Esophagus squamous epithelium (tissue), 5 donors: ENCODE measurements around the gene MAN2A2. TPM values are rescaled to one million over a fixed set of nuclear protein-coding genes. Genes with fewer than 3 reads are reported as not detected.

Experiments
- DNase-seq: peaks from one replicate; lab custom pipeline; 2025; lab: John Stamatoyannopoulos, UW
- H3K27ac ChIP-seq, 4 donors: fragments of 200-600 bp; sonication (generic); one replicate each; pipeline ENCODE4 v1.5.1; 2016 to 2019; ENCODE audit warnings: mild to moderate bottlenecking in 1 of 4
- H3K27me3 ChIP-seq, 4 donors: fragments of 200-600 bp; sonication (generic); 1 replicate in 3 of 4; 2 replicates in 1 of 4; pipeline versions ENCODE4 v1.5.1 to v1.6.0; 2017 to 2021; ENCODE audit warnings: antibody characterized with exemption in 1 of 4
- H3K36me3 ChIP-seq, 3 donors: fragments of 200-600 bp; sonication (generic); one replicate each; pipeline ENCODE4 v1.5.1; 2016 to 2019
- H3K4me1 ChIP-seq, 3 donors: fragments of 200-600 bp; sonication (generic); one replicate each; pipeline ENCODE4 v1.5.1; 2017 to 2019
- H3K4me3 ChIP-seq, 4 donors: fragments of 200-600 bp; sonication (generic); 1 replicate in 3 of 4; 2 replicates in 1 of 4; pipeline ENCODE4 v1.5.1; 2016 to 2019; ENCODE audit warnings: mild to moderate bottlenecking in 2 of 4, moderate library complexity in 1 of 4
- H3K9me3 ChIP-seq, 3 donors: fragments of 200-600 bp; sonication (generic); one replicate each; pipeline ENCODE4 v1.5.1; 2016 to 2019
- CTCF ChIP-seq, 6 experiments: fragments of 450-650 bp in 4 of 6; fragments of 200-600 bp in 2 of 6; sonication (generic) in 2 of 6; IDR thresholded peaks; one replicate each; pipeline ENCODE4 v1.5.1; 2016 to 2019; ENCODE audit warnings: antibody characterized with exemption in 6 of 6, mild to moderate bottlenecking in 4 of 6, moderate library complexity in 4 of 6
- POLR2A ChIP-seq, 4 donors: fragments of 450-650 bp; IDR thresholded peaks; one replicate each; pipeline ENCODE4 v1.6.1; 2017; ENCODE audit warnings: antibody characterized with exemption in 4 of 4, mild to moderate bottlenecking in 4 of 4, moderate library complexity in 3 of 4
- WGBS, 2 donors: methylation state at CpG; one replicate each; pipeline ENCODE4 v1.1.5; 2018; 5-methylcytosine and 5-hydroxymethylcytosine counted together
- intact Hi-C: fragments of 100-400 bp; cut with DNase I; formaldehyde crosslinking; loops from one replicate; pipeline ENCODE4 v1.15.0; 2022
- total RNA-seq, 4 donors: library from RNA; depleted of rRNA; stranded (reverse); fragments of >200 nt; gene quantifications; one replicate each; pipeline ENCODE4 v1.1.0, GENCODE V29; 2016
- donor health status: DM: yes; HTN: yes; CAD: no.

Gene MAN2A2
- total RNA-seq, 4 donors from 2014 or later: 9.9 to 25.2 (median 12.1) TPM

GRCh38 chr15:90934949-90935751, 32.0 kb downstream of the MAN2A2 start, which contains the start of gene UNC45A:
Gene UNC45A, plus strand, starts transcription at chr15:90935285. Its CDS starts 40 bp downstream, at chr15:90935325.
- peak within 1 kb of the TSS; percentile 69 to 87 (median 76) for H3K4me3 ChIP-seq
- TF ChIP-seq CTCF (IDR thresholded peaks at IDR 0.05): peak in 2 of 6 experiments; percentile 15 to 20
- TF ChIP-seq POLR2A (IDR thresholded peaks at IDR 0.05): peak in 3 of 4 donors; percentile 14 to 85 (median 76)
- H3K27ac ChIP-seq: peak within 1 kb of the TSS; percentile 89 to 94 (median 92)
- intact Hi-C loops: no loop called here
- peaks cover 33 to 70% (median 42%) of the 10 kb centered on the region in 3 donors for H3K4me1 ChIP-seq
- 0% methylated on average over 1 of the region's 65 CpGs; no CpG with 5 or more reads in 1 of the 2 donors for WGBS, 2 donors
- peak; percentile 68 for DNase-seq
- H3K36me3 ChIP-seq: peaks cover 9 to 36% (median 10%) of the 10 kb centered on the region in 3 donors
- H3K27me3 ChIP-seq: no peaks in the 10 kb centered on the region
- H3K9me3 ChIP-seq: no peaks in the 10 kb centered on the region

GRCh38 chr15:90936823-90937222, 33.7 kb downstream of the MAN2A2 start:
- H3K4me3 ChIP-seq: no peak overlapping the region
- no peaks in the 10 kb centered on the region for H3K9me3 ChIP-seq
- no peak overlapping the region for H3K27ac ChIP-seq
- H3K4me1 ChIP-seq: peaks cover 20 to 54% (median 29%) of the 10 kb centered on the region in 3 donors
- TF ChIP-seq CTCF (IDR thresholded peaks at IDR 0.05): no peak
- TF ChIP-seq POLR2A (IDR thresholded peaks at IDR 0.05): no peak
- H3K27me3 ChIP-seq: no peaks in the 10 kb centered on the region
- 40 to 55% methylated on average over 1 of the region's 1 CpG for WGBS, 2 donors
- intact Hi-C loops: no loop called here
- DNase-seq: no peak
- H3K36me3 ChIP-seq: peaks cover 22 to 53% (median 25%) of the 10 kb centered on the region in 3 donors

GRCh38 chr15:90938261-90938660, 35.2 kb downstream of the MAN2A2 start:
- H3K27me3 ChIP-seq: no peaks in the 10 kb centered on the region
- H3K27ac ChIP-seq: no peak overlapping the region
- intact Hi-C loops: no loop called here
- H3K9me3 ChIP-seq: no peaks in the 10 kb centered on the region
- WGBS, 2 donors: 86 to 92% methylated on average over 5 of the region's 5 CpGs
- DNase-seq: no peak
- TF ChIP-seq CTCF (IDR thresholded peaks at IDR 0.05) (no peak), POLR2A (IDR thresholded peaks at IDR 0.05) (no peak)
- H3K4me3 ChIP-seq: no peak overlapping the region
- H3K4me1 ChIP-seq: peaks cover 20 to 41% (median 26%) of the 10 kb centered on the region in 3 donors
- H3K36me3 ChIP-seq: peaks cover 35 to 67% (median 38%) of the 10 kb centered on the region in 3 donors

GRCh38 chr15:90939756-90940155, 36.7 kb downstream of the MAN2A2 start:
- Histone ChIP-seq H3K36me3 (peaks cover 48 to 82% (median 52%) of the 10 kb centered on the region in 3 donors), H3K27me3 (no peaks in the 10 kb centered on the region), H3K4me3 (no peak overlapping the region), H3K9me3 (no peaks in the 10 kb centered on the region), H3K27ac (no peak overlapping the region), H3K4me1 (peaks cover 12 to 26% (median 14%) of the 10 kb centered on the region in 3 donors)
- TF ChIP-seq POLR2A (IDR thresholded peaks at IDR 0.05): no peak
- TF ChIP-seq CTCF (IDR thresholded peaks at IDR 0.05): no peak
- 78 to 82% methylated on average over 3 to 5 of the region's 7 CpGs for WGBS, 2 donors
- intact Hi-C loops: no loop called here
- DNase-seq: no peak

GRCh38 chr15:90941038-90941437, 37.9 kb downstream of the MAN2A2 start:
- H3K36me3 ChIP-seq: peaks cover 52 to 95% (median 62%) of the 10 kb centered on the region in 3 donors
- no peaks in the 10 kb centered on the region for H3K27me3 ChIP-seq
- H3K9me3 ChIP-seq: no peaks in the 10 kb centered on the region
- no peak overlapping the region for H3K4me3 ChIP-seq
- no peak overlapping the region for H3K27ac ChIP-seq
- intact Hi-C loops: no loop called here
- 79 to 92% methylated on average over 4 of the region's 4 CpGs for WGBS, 2 donors
- H3K4me1 ChIP-seq: peaks cover 5 to 17% (median 10%) of the 10 kb centered on the region in 3 donors
- DNase-seq: no peak
- TF ChIP-seq CTCF (IDR thresholded peaks at IDR 0.05) (no peak), POLR2A (IDR thresholded peaks at IDR 0.05) (no peak)
